Activated CD4-positive, alpha-beta T cell treated with anti-CD3 and anti-CD28 coated beads, Interleukin-2, Interleukin-6, amounts not matched to agents 100 ng/mL and 50 ng/mL, durations not matched to agents 16 hours and 8 hours (primary cell): ENCODE results near the gene RAP2A.

Source experiments
- DNase-seq: peaks from one replicate; pipeline ENCODE4 v3.0.0-alpha.2; 2020

Gene RAP2A

DNA sequence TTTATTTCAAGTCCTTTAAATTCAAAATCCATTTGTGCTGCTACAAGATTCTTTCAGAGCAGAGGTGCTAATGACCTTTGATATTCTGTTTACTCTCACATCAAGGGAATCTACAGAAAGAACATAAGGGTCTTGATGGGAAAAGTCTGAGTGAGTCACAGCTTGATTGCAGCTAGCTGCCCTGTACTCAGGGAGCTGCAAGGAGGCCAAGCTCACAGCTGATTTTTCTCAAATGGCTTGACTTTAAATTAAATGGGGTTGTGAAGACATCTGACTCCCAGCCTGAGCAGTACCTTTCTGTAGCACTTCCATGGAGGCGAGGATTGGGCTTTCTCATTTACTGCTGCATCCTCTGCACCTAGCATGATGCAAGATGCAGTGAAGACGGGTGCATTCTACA is 62.5 kb downstream of the RAP2A start:
- DNase-seq, result no peak

GRCh38 chr13:97497400-97497799 is 63.4 kb downstream of the RAP2A start:
- no peak for DNase-seq

DNA sequence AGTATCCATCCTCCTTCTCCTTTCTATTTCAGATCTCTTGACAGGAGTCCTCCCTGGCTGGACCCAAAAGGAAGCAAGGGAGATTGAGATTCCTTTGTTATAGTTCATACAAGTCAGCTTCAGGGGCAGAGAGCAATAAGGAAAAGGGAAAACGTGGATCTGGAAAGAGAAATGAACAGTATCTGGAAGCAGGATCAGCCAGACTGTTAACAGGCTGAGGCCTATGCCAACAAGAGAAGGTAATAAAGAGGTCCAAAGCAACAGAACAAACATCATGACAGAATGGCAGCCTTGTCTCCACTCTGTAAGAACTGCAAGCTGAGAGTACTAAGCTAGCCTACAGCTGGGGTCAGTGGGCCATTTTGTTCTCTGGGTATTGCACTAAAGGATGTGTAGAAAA is 64.5 kb downstream of the RAP2A start:
- no peak for DNase-seq

- no peak for DNase-seq
These were observed 65.2 kb downstream of the RAP2A start for GRCh38 chr13:97499181-97499580.

GRCh38 chr13:97502181-97502580 is 68.2 kb downstream of the RAP2A start:
- DNase-seq, result no peak

- DNase-seq, result no peak
These were observed 68.7 kb downstream of the RAP2A start for GRCh38 chr13:97502706-97503105.

DNA sequence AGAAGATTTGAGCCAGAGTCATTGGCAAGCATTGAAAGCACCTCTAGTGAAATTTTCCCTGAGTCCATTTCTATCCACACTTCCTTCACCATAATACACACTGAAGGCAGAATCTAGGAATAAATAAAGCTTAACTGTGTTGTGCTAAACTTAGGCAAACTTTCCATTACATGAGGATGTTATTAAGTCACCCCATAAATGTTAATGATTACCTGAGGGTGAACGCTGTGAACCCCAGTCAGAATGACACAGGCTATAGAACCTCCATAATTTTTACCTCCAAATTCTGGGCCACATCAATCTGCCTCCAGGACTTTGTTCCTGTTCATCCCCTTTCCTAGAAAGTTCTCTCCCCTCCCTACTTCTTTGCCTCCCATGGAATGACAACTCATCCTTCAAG is 71.0 kb downstream of the RAP2A start:
- no peak for DNase-seq

GRCh38 chr13:97506511-97506910 is 72.5 kb downstream of the RAP2A start:
- no peak for DNase-seq

DNA sequence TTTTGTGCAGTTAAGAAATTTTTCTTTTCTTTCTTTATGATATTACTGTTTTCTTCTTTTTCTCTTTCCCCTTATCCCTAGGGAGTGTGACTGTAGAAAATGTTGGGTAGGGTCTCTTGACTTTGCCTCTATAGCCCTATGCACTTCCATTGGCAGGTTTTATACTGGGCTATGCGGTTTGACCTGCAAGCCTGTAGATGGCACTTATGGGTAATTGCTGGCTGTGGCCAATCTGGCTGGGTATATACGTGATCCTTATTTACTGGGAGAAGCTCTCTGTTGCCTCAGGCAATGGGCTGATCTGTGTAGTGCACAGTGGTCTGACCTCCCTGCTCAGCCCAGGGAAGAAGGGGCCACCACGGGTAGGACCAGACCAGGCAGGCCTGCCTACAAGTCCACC is 78.8 kb downstream of the RAP2A start:
- no peak for DNase-seq

DNA sequence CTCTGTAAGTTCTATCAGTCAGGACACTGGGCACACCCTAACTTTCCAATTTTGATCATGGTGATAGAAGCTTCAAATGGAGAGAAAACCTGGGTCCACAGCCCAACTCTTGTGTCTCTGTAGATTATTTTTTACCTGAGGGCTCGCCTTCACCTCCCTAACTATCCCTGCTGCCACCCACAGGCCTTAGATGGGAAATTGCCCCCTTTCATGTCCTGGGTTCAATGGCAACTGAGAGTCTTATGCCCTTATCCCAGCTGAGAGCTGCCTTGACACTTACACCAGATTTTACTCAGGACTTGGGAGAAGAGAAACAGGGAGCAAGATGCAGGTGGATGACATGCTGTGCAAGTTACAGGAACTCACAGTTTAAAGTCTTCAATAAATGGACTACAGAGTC is 81.7 kb downstream of the RAP2A start:
- DNase-seq, result no peak

GRCh38 chr13:97517967-97518366 is 84.0 kb downstream of the RAP2A start:
- no peak for DNase-seq
